GM21529 (cell line): ENCODE results near the gene APOBEC3A.
"Not testable (repeated sequence)": the region's sequence is repeated elsewhere in the genome, so short reads cannot be mapped to it uniquely, and the experiment has no call there.

ENCODE experiments used
- ATAC-seq: cut with Tn5 transposase; IDR thresholded peaks from one replicate; pipeline ENCODE4 v1.9.1; 2021; ENCODE audit not compliant: unreplicated experiment

Gene APOBEC3A

GRCh38 chr22:38957808-38958650 lies 620 bp downstream of the APOBEC3A start:
- ATAC-seq: no peak

GRCh38 chr22:38958651-38958943 lies 1.2 kb downstream of the APOBEC3A start:
- ATAC-seq: not testable (repeated sequence)

- ATAC-seq: no peak
Measured at GRCh38 chr22:38959590-38959989, 2.2 kb downstream of the APOBEC3A start.

DNA sequence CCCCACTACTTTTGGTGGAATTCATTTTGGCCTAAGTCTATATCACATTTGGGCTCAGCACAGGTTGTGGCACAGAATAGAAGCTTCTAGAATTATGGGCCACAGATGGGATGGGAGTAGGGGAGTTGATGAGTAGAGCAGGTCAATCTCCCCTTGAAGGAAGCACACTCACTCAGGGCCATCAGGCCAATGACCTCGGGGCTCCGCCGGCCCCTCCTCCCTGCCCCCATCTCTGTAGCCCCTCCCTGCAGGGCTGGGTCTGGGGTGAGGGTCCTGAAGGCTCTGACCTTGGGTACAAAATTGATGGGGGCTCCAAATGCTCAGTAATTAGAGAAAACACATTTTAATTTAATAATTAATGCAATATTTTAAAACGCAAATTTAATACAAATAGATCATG lies 3.3 kb downstream of the APOBEC3A start:
- not testable (repeated sequence) for ATAC-seq

GRCh38 chr22:38963291-38963738 lies 5.9 kb downstream of the APOBEC3A start:
- ATAC-seq: not testable (repeated sequence)

GRCh38 chr22:38963872-38964271 lies 6.5 kb downstream of the APOBEC3A start:
- ATAC-seq: no peak

GRCh38 chr22:38964306-38964705 lies 6.9 kb downstream of the APOBEC3A start:
- no peak for ATAC-seq

DNA sequence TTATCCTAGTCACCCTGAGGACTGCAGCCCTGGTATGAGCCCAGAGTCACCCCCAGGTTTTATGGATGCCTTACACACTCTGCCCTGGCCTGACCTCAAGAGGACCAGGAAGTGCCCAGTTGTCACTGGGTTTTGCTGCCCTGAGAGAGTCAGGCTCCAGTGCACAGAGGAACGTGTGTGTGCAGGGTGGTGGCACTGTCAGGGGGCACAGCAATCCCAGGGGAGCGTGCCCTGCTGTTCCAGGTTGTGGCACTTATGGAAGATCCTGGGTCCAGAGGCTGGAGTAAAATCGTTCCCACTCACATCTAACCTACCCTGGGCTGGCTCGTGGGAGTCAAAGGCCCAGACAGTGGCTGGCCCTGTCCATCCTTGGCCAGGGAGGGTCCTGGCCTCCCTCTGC lies 7.6 kb downstream of the APOBEC3A start:
- ATAC-seq: no peak

GRCh38 chr22:38965614-38966379 lies 8.4 kb downstream of the APOBEC3A start:
- ATAC-seq: no peak

DNA sequence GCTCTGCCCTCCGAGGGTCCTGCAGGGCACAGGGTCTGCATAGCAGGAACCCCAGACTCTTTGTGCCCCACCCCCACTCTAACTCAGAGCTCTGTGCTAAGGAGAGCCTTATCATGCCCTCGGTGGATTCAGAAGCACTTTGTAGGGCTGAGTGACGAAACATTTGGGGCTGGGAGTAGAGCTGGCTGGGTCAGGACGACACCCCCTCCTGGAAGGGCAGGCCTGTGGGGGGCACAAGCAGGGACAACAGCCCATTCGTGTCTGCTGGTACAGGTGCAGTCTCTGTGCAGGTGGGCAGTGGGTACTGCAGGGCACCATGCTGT lies 8.9 kb downstream of the APOBEC3A start:
- ATAC-seq: no peak

DNA sequence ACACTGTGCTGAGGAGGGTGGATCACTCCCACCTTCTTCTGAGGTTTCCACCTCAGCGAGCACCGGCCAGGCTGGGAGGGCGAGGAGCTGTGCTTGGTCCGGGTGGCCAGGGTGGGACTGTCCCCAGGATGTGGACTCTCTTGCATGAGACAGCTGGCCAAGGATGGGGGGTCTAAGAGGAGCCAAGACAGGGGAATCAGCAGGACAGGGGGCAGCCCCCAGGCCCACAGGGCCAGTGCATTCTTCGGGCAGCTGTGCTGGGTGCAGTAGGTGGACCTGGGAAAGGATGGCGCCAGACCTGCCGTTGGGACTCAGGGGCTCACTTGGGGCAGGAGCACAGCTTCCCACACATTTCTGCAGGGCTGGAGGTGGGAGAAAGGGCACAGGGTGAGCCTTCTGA lies 9.5 kb downstream of the APOBEC3A start:
- ATAC-seq: no peak

DNA sequence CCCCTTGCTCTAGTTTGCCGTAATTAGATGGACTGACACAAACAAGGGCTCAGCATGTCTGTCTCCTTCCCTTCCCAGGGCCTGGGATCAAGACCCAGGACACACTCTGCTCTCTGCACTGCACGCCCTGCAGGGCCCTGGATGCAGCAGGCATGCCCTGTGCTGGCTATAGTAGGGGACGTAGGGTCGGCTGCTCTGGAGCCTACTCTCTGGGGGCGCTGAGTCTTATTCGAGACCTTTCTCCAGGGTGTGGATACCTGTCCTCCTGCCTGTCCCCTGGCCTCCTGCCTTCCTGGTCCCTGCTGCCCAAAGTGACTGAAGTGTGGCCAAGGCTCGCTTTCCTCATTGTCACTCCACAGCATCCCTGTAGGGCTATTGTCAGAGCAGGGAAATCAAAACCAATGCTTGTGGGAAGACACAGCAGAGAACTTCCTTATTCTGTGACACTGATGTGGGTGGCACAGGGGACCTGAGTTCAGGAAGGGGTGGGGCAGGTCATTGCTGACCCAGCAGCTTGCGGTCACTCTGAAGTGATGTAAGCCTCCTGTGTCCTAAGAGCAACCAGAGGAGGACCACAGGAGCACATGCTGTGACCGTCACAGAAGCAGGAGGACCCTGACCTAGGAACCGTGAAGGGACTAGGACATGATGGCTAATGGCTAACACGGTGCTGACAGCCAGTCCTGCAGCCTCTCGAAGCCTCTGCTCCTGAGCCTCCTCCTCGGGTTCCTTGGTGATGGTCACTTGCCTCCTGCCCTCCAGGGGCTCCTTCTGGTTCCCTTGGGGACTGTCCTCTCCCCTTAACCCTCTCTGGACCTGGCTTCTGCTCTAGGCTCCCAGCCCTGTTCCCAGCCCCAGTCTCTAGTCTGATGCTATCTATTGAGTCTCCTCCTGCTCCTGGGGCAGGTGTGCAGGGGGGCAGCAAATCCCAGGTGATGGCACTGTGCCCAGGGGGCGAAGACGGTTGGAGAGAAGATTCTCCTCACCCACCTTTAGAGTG lies 10.3 kb downstream of the APOBEC3A start:
- no peak for ATAC-seq

DNA sequence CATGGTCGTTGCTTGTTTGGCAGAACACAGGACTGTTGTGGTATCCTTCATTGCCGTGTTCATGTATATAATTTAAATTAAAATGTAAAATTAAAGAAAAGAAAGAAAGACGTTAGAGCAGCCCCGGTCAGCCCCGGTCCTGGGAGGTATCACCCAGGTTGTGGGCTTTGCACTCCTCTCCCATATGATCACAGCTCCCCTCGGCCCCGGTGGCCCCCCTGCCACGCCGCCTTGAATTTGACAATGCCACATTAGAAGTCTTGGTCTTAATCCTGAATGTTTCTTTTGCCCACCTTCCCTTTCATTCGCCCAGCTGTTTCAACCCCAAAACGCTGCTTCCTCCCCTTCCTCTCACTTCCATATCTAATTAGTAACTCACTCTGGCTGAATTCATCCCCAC lies 11.4 kb downstream of the APOBEC3A start:
- no peak for ATAC-seq

GRCh38 chr22:38970551-38970950 lies 13.1 kb downstream of the APOBEC3A start:
- no peak for ATAC-seq

GRCh38 chr22:38971202-38971601 lies 13.8 kb downstream of the APOBEC3A start:
- ATAC-seq: no peak

DNA sequence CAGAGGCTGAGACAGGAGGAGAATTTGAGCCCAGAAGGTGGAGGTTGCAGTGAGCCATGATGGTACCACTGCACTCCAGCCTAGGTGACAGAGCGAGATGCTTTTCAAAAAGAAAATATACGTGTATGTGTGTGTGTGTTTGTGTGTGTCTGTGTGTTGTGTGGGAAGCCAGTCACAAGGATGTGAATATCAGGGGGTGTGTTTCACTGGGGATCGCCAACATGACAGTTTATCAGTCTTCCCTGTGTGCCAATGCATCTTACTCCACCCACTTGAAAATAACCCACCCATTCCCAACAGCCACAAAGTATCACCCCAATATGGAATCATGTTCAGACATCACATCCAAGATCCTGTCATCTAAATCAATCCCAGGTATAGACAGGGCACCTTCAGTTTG lies 14.4 kb downstream of the APOBEC3A start:
- no peak for ATAC-seq

DNA sequence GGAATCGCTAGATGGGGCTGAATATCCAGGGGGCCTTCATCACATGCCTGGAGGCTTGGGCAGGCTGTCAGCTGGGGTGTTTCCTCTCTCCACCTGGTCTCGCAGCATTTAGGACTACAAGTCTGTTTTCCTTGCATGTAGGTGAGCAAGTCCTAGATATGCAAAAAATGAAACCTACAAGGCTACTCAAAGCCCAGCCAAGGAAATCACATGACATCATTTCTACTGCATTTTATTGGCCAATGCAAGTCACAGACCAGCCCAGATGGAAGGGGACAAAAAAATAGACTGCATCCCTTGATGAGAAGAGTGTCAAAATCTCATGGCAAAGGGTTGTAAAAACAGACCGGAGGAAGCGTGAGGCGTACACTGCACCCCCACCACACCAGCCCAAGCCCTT lies 15.1 kb downstream of the APOBEC3A start:
- ATAC-seq: no peak

DNA sequence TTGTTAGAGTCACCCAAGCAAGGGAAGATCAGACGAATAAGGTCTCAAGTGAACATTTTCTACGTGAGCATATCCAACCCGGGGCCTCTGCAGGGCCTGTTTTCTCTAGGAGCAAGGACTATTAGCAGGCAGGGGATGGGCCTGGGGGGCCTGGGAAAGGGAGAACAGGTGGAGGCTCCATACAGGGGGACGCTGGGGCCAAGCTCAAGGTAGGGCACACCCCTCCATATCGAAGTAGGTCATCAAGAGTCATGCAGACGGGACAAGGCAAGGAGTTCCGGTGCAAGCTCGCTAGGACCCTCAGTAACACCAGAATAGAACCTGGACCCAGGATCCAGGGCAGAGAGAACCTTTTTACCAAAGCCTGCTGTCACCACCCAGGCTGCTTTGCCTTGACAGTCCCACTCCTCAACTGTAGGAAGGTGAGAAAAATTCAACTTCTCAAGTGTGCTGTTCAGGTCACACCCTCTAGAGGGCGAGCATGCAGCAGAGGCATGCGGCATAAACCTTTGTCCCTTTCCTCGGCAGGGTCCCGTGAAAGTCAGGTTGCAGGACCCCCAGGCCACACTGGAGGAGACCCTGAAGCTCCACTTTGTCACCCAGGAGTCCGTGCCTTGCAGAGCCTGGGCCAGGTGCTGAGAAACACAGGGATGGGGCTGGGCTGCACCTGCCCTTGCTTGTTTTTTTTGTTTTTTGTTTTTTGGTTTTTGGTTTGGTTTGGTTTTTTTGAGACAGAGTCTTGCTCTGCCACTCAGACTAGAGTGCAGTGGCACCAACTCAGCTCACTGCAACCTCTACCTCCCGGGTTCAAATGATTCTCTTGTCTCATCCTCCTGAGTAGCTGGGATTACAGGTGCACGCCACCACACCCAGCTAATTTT lies 16.1 kb downstream of the APOBEC3A start:
- peak; percentile 51 for ATAC-seq

- no peak for ATAC-seq
Measured at GRCh38 chr22:38974170-38974825, 16.9 kb downstream of the APOBEC3A start.

DNA sequence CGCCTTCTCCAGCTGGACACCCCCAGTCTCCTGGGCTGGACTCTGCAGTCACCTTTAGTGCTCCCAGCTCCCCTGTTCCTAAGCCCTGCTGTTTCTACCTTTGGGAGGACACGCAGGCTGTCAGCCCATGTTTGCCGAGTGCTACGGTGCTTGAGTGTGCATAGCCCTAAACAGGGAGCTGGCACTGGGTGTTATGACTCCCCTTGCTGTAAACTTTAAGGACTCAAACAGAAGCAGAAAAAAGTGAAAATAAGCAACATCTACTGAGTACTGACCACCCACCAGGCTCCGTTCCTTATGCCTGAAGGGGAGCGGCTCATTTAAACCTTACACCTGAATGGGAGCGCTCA lies 17.4 kb downstream of the APOBEC3A start:
- ATAC-seq: no peak
